ENCODE measurements around the gene STK11IP.

STK11IP gene

DNA sequence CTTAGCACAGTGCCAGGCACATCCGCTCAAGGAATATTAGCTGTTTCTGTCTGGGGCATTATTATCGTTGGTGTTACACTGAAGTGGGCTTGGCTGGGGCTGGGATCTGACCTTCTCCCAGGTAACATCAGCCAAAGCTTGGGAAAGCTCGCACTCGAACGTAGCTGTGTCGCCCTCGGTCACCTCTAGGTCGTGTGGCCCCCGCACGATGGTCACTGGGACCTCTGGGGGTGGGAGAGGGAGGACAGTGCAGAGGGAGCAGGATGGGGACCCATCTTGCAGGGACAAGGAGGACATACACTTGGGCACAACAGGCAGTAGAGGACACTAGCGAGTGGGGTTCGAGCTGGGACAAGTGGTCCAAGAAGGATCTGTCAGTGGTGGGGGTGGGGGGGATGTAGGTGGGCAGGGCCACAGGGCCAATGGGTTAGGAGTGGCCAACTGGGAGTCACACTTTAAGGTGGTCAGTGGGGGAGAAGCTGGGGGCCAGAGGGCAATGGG is 44.1 kb upstream of the STK11IP start:
- H3K27me3 ChIP-seq (ENCODE audit: insufficient read depth, poor library complexity, severe bottlenecking), result peaks cover 28% of the 10 kb centered on the region
- TF ChIP-seq, protein P1, sequence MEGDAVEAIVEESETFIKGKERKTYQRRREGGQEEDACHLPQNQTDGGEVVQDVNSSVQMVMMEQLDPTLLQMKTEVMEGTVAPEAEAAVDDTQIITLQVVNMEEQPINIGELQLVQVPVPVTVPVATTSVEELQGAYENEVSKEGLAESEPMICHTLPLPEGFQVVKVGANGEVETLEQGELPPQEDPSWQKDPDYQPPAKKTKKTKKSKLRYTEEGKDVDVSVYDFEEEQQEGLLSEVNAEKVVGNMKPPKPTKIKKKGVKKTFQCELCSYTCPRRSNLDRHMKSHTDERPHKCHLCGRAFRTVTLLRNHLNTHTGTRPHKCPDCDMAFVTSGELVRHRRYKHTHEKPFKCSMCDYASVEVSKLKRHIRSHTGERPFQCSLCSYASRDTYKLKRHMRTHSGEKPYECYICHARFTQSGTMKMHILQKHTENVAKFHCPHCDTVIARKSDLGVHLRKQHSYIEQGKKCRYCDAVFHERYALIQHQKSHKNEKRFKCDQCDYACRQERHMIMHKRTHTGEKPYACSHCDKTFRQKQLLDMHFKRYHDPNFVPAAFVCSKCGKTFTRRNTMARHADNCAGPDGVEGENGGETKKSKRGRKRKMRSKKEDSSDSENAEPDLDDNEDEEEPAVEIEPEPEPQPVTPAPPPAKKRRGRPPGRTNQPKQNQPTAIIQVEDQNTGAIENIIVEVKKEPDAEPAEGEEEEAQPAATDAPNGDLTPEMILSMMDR (IDR thresholded peaks at IDR 0.05; ENCODE audit: insufficient read depth, low read length), result no peak
- TF ChIP-seq SPI1 (IDR thresholded peaks at IDR 0.05; ENCODE audit: borderline replicate concordance, low read depth), result no peak
- no peak for TF ChIP-seq POLR2AphosphoS5 (IDR thresholded peaks at IDR 0.05; ENCODE audit: low read depth)
- no peak for TF ChIP-seq GABPA (IDR thresholded peaks at IDR 0.05; ENCODE audit: low read depth)
- TF ChIP-seq, protein P2, sequence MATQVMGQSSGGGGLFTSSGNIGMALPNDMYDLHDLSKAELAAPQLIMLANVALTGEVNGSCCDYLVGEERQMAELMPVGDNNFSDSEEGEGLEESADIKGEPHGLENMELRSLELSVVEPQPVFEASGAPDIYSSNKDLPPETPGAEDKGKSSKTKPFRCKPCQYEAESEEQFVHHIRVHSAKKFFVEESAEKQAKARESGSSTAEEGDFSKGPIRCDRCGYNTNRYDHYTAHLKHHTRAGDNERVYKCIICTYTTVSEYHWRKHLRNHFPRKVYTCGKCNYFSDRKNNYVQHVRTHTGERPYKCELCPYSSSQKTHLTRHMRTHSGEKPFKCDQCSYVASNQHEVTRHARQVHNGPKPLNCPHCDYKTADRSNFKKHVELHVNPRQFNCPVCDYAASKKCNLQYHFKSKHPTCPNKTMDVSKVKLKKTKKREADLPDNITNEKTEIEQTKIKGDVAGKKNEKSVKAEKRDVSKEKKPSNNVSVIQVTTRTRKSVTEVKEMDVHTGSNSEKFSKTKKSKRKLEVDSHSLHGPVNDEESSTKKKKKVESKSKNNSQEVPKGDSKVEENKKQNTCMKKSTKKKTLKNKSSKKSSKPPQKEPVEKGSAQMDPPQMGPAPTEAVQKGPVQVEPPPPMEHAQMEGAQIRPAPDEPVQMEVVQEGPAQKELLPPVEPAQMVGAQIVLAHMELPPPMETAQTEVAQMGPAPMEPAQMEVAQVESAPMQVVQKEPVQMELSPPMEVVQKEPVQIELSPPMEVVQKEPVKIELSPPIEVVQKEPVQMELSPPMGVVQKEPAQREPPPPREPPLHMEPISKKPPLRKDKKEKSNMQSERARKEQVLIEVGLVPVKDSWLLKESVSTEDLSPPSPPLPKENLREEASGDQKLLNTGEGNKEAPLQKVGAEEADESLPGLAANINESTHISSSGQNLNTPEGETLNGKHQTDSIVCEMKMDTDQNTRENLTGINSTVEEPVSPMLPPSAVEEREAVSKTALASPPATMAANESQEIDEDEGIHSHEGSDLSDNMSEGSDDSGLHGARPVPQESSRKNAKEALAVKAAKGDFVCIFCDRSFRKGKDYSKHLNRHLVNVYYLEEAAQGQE (IDR thresholded peaks at IDR 0.05; ENCODE audit: insufficient replicate concordance, low read depth), result no peak
- no peak for DNase-seq (ENCODE audit: low read depth in 1 of 2, low spot score in 1 of 2)
- no peak overlapping the region for H3K4me3 ChIP-seq (replicated peaks; ENCODE audit: insufficient read depth, low read length)
- no peak overlapping the region for H3K27ac ChIP-seq (replicated peaks)

DNA sequence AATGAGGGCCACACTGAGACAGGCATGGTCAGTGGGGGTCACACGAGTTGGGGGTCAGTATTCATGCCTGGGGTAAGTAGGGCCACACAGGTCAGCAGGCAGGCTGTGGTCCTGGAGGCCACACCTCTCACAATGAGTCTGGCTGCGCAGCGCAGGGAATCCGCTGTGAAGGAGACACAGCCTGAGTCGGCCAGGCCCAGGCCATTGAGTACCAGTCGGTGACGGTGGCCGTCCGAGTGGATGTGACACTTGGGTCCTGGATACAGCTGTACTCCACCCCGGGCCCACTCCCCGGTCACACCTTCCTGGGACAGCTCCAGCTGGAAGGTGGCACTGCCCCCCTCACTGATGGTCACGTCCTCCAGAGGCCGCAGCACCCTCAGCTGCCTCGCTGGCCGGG is 43.3 kb upstream of the STK11IP start:
- H3K27me3 ChIP-seq (ENCODE audit: insufficient read depth, poor library complexity, severe bottlenecking), result peaks cover 28% of the 10 kb centered on the region
- no peak for DNase-seq (ENCODE audit: low read depth in 1 of 2, low spot score in 1 of 2)
- no peak overlapping the region for H3K27ac ChIP-seq (replicated peaks)
- TF ChIP-seq POLR2AphosphoS5 (IDR thresholded peaks at IDR 0.05; ENCODE audit: low read depth), result no peak
- no peak for TF ChIP-seq SPI1 (IDR thresholded peaks at IDR 0.05; ENCODE audit: borderline replicate concordance, low read depth)
- TF ChIP-seq GABPA (IDR thresholded peaks at IDR 0.05; ENCODE audit: low read depth), result no peak
- H3K4me3 ChIP-seq (replicated peaks; ENCODE audit: insufficient read depth, low read length), result no peak overlapping the region

DNA sequence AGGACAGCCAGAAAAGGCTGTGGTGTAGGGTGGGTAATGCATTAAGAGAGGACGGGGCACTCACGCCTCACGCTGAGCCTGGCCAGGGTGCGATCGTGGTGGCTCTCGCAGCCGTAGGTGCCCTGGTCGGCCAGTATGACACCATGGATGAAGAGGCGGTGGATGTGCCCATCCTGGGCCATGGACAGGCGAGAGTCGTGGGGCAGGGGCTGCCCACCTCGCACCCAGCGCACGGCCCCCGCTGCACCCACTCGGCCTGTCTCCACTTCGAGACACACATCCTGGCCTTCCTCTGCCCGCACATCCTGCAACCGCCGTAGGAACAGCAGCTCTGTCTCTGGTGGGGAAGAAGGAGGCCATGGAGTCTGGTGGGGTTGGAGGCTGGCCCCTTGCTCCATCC is 41.7 kb upstream of the STK11IP start:
- Histone ChIP-seq H3K4me3 (replicated peaks; ENCODE audit: insufficient read depth, low read length) (no peak overlapping the region), H3K27me3 (ENCODE audit: insufficient read depth, poor library complexity, severe bottlenecking) (peaks cover 22% of the 10 kb centered on the region), H3K27ac (replicated peaks) (no peak overlapping the region)
- TF ChIP-seq GABPA (IDR thresholded peaks at IDR 0.05; ENCODE audit: low read depth) (no peak), SPI1 (IDR thresholded peaks at IDR 0.05; ENCODE audit: borderline replicate concordance, low read depth) (no peak), POLR2AphosphoS5 (IDR thresholded peaks at IDR 0.05; ENCODE audit: low read depth) (no peak)
- TF ChIP-seq, protein P1 (IDR thresholded peaks at IDR 0.05; ENCODE audit: insufficient read depth, low read length), result no peak
- TF ChIP-seq, protein P2 (IDR thresholded peaks at IDR 0.05; ENCODE audit: insufficient replicate concordance, low read depth), result no peak
- no peak for DNase-seq (ENCODE audit: low read depth in 1 of 2, low spot score in 1 of 2)

DNA sequence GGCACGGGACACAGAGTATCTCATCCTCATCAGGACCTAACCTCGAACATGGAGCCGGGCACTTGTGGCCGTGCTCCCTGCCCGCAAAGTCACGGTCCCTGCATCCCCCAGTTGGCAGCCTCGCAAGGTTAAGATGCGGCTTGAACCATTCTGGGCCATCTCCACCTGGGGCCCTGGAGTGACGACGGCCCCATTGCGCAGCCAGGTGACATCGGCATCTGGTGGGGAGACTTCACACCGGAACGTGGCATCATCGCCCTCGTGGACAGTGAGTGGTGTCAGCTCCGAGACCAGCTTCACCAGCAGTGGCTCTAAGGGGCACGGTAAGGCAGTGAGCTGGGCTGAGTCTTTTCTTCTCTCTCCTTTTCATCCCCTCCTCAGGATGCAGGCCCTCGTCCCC is 41.2 kb upstream of the STK11IP start:
- no peak for DNase-seq (ENCODE audit: low read depth in 1 of 2, low spot score in 1 of 2)
- H3K27ac ChIP-seq (replicated peaks), result no peak overlapping the region
- H3K4me3 ChIP-seq (replicated peaks; ENCODE audit: insufficient read depth, low read length), result no peak overlapping the region
- no peak for TF ChIP-seq SPI1 (IDR thresholded peaks at IDR 0.05; ENCODE audit: borderline replicate concordance, low read depth)
- TF ChIP-seq, protein P1 (IDR thresholded peaks at IDR 0.05; ENCODE audit: insufficient read depth, low read length), result no peak
- TF ChIP-seq, protein P2 (IDR thresholded peaks at IDR 0.05; ENCODE audit: insufficient replicate concordance, low read depth), result no peak
- no peak for TF ChIP-seq GABPA (IDR thresholded peaks at IDR 0.05; ENCODE audit: low read depth)
- TF ChIP-seq POLR2AphosphoS5 (IDR thresholded peaks at IDR 0.05; ENCODE audit: low read depth), result no peak
- peaks cover 17% of the 10 kb centered on the region for H3K27me3 ChIP-seq (ENCODE audit: insufficient read depth, poor library complexity, severe bottlenecking)
